ENCODE data around the gene KREMEN2. TPM values are rescaled to one million over a fixed set of nuclear protein-coding genes. Genes with fewer than 3 reads are reported as not detected.
A peak's percentile ranks its signal among the peaks of the same experiment; 100 is the strongest.

Gene KREMEN2
- total and polyA plus RNA-seq, 9 of the 15 experiments (the other 6 are each of a cell fraction or from before 2014, with no cell fraction given) = 0.04 to 7.7 (median 1.5) TPM; not detected in 1

DNA sequence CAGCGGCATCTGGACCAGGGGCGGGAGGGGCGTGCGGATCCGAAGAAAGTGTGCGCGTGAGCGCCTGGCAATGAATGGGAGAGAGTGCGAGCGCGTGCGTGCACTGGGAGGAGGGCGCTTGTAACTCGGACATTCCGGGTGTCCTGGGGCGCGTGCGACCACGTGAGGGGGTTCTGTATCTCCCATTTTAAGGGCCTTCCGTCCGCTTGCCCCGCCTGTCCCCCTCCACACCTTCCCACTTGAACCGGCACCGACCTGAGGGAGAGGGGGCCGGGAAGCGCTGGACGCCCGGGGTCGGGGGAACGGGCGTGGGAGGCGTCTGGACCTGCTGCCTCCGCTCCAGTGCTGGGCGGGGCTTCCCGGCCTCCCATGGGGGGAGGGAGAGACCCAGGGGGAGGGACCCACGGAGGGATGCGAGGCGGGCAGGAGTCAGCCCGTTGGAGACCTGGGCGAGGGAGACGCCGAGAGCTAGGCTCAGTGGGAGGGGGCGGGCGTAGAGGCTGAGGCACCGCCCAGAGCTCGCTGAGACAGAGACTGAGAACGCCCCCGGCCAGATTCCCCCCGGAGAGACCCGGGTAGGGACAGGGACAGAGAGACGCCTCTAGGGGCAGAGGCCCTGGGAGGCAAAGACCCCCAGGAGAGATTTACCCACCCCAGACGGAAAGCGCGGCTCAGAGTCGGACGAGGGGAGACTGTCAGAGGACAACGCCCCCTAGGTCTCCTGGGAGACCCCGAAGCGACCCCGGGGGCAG is at the start of gene KREMEN2 (continued):
- TF ChIP-seq, protein P1, sequence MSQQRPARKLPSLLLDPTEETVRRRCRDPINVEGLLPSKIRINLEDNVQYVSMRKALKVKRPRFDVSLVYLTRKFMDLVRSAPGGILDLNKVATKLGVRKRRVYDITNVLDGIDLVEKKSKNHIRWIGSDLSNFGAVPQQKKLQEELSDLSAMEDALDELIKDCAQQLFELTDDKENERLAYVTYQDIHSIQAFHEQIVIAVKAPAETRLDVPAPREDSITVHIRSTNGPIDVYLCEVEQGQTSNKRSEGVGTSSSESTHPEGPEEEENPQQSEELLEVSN (IDR thresholded peaks at IDR 0.05; ENCODE audit: borderline replicate concordance in 1 of 2, extremely low read depth in 1 of 2, insufficient read depth in 1 of 2, insufficient read length in 1 of 2, low read depth in 1 of 2, low read length in 1 of 2, poor library complexity in 1 of 2, severe bottlenecking in 1 of 2) = peak; percentile 47 to 61
- TF ChIP-seq, protein P2, sequence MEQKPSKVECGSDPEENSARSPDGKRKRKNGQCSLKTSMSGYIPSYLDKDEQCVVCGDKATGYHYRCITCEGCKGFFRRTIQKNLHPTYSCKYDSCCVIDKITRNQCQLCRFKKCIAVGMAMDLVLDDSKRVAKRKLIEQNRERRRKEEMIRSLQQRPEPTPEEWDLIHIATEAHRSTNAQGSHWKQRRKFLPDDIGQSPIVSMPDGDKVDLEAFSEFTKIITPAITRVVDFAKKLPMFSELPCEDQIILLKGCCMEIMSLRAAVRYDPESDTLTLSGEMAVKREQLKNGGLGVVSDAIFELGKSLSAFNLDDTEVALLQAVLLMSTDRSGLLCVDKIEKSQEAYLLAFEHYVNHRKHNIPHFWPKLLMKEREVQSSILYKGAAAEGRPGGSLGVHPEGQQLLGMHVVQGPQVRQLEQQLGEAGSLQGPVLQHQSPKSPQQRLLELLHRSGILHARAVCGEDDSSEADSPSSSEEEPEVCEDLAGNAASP (IDR thresholded peaks at IDR 0.05) = no peak
- TF ChIP-seq BMI1 (IDR thresholded peaks at IDR 0.05; ENCODE audit: low read length) (no peak), KAT8 (IDR thresholded peaks at IDR 0.05; ENCODE audit: low read depth) (no peak), SLC30A9 (CRISPR knock-in tag; IDR thresholded peaks at IDR 0.05) (no peak), NBN (IDR thresholded peaks at IDR 0.05; ENCODE audit: low read depth) (0 out of 2 replicates have a peak, but pooled peaks have one; percentile 56), ZNF124 (CRISPR knock-in tag; IDR thresholded peaks at IDR 0.05) (no peak), ZC3H8 (IDR thresholded peaks at IDR 0.05) (no peak), TOE1 (IDR thresholded peaks at IDR 0.05; ENCODE audit: borderline replicate concordance) (peak; percentile 60; the same call in 1 of the 2 replicates), TOE1 (CRISPR knock-in tag; IDR thresholded peaks at IDR 0.05; ENCODE audit: borderline replicate concordance, low read depth) (no peak), CEBPB (tag; IDR thresholded peaks at IDR 0.05) (no peak), LCOR (CRISPR knock-in tag; IDR thresholded peaks at IDR 0.05) (peak; percentile 82; the same call in 1 of the 2 replicates), ZNF143 (CRISPR knock-in tag; IDR thresholded peaks at IDR 0.05) (no peak)
- TF ChIP-seq, protein P3, sequence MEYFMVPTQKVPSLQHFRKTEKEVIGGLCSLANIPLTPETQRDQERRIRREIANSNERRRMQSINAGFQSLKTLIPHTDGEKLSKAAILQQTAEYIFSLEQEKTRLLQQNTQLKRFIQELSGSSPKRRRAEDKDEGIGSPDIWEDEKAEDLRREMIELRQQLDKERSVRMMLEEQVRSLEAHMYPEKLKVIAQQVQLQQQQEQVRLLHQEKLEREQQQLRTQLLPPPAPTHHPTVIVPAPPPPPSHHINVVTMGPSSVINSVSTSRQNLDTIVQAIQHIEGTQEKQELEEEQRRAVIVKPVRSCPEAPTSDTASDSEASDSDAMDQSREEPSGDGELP (CRISPR knock-in tag; IDR thresholded peaks at IDR 0.05; ENCODE audit: borderline replicate concordance) = peak; percentile 77
- TF ChIP-seq, protein P4, sequence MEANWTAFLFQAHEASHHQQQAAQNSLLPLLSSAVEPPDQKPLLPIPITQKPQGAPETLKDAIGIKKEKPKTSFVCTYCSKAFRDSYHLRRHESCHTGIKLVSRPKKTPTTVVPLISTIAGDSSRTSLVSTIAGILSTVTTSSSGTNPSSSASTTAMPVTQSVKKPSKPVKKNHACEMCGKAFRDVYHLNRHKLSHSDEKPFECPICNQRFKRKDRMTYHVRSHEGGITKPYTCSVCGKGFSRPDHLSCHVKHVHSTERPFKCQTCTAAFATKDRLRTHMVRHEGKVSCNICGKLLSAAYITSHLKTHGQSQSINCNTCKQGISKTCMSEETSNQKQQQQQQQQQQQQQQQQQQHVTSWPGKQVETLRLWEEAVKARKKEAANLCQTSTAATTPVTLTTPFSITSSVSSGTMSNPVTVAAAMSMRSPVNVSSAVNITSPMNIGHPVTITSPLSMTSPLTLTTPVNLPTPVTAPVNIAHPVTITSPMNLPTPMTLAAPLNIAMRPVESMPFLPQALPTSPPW (CRISPR knock-in tag; IDR thresholded peaks at IDR 0.05) = peak; percentile 23

Data from K562 (cell line).